Measurements from ENCODE around the gene MYO16.
A peak's percentile ranks its signal among the peaks of the same experiment; 100 is the strongest.

Gene MYO16

DNA sequence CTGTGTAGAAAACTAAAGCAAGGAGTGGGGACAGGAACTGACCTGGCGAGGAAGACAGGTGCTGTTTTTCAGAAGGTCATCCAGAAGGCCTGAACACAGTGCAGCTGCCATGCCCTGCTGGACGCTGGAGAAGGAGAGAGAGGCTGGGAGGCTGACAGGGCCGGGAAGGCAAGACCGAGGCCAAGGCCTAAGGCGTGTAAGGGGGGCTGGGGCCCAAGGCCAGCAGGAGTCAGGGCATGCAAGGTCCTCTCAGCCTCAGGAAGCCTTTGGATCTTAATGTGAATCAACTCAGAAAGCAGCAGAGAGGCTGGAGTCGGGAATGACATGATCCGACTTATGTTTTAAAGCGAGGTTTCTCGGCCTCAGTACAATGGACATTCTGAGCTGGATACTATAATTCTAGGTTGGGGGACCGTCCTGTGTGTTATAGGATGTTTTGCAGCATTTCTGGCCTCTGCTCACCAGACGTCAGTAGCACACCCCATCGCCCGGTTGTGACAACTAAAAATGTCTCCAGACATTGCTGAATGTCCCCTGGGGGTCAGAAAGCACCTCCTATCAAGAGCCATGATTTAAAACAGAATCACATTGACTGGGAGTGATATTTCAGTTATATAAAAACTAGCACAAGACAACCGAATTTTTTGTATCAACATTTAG, 530.4 kb downstream of the MYO16 start:
- H3K9me3 ChIP-seq: no peaks in the 10 kb centered on the region
- no peak overlapping the region for H3K4me3 ChIP-seq
- DNase-seq: no peak
- peak overlapping the region; percentile 32 to 67 for H3K27ac ChIP-seq
- H3K36me3 ChIP-seq: no peaks in the 10 kb centered on the region
- H3K27me3 ChIP-seq: no peaks in the 10 kb centered on the region
- TF ChIP-seq, protein P1, sequence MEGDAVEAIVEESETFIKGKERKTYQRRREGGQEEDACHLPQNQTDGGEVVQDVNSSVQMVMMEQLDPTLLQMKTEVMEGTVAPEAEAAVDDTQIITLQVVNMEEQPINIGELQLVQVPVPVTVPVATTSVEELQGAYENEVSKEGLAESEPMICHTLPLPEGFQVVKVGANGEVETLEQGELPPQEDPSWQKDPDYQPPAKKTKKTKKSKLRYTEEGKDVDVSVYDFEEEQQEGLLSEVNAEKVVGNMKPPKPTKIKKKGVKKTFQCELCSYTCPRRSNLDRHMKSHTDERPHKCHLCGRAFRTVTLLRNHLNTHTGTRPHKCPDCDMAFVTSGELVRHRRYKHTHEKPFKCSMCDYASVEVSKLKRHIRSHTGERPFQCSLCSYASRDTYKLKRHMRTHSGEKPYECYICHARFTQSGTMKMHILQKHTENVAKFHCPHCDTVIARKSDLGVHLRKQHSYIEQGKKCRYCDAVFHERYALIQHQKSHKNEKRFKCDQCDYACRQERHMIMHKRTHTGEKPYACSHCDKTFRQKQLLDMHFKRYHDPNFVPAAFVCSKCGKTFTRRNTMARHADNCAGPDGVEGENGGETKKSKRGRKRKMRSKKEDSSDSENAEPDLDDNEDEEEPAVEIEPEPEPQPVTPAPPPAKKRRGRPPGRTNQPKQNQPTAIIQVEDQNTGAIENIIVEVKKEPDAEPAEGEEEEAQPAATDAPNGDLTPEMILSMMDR (IDR thresholded peaks at IDR 0.05): no peak
- peaks cover 0 to 43% (median 11%) of the 10 kb centered on the region in 4 donors for H3K4me1 ChIP-seq
- intact Hi-C loops (cut with DNase I; ENCODE audit: low total_unique reads): loop anchor here (10.0 kb wide), 1 partner anchor 85 kb away; no protein-coding TSS in a partner anchor

GRCh38 chr13:109160357-109160756, 530.9 kb downstream of the MYO16 start:
- TF ChIP-seq, protein P1 (IDR thresholded peaks at IDR 0.05): no peak
- no peak for DNase-seq
- H3K4me3 ChIP-seq: no peak overlapping the region
- no peaks in the 10 kb centered on the region for H3K27me3 ChIP-seq
- intact Hi-C loops (cut with DNase I; ENCODE audit: low total_unique reads): loop anchor here (10.0 kb wide), 1 partner anchor 84 kb away; no protein-coding TSS in a partner anchor
- H3K27ac ChIP-seq: peak overlapping the region in 1 of 2 donors; percentile 67
- peaks cover 0 to 37% (median 11%) of the 10 kb centered on the region in 4 donors for H3K4me1 ChIP-seq
- H3K9me3 ChIP-seq: no peaks in the 10 kb centered on the region
- no peaks in the 10 kb centered on the region for H3K36me3 ChIP-seq

- Histone ChIP-seq H3K36me3 (no peaks in the 10 kb centered on the region), H3K27ac (no peak overlapping the region), H3K4me1 (peaks cover 0 to 30% (median 9%) of the 10 kb centered on the region in 4 donors), H3K4me3 (no peak overlapping the region), H3K9me3 (no peaks in the 10 kb centered on the region), H3K27me3 (no peaks in the 10 kb centered on the region)
- intact Hi-C loops (cut with DNase I; ENCODE audit: low total_unique reads): loop anchor here (10.0 kb wide), 1 partner anchor 84 kb away; no protein-coding TSS in a partner anchor
- DNase-seq: no peak
- TF ChIP-seq, protein P1 (IDR thresholded peaks at IDR 0.05): no peak
These were observed 531.7 kb downstream of the MYO16 start for GRCh38 chr13:109160887-109161669.

DNA sequence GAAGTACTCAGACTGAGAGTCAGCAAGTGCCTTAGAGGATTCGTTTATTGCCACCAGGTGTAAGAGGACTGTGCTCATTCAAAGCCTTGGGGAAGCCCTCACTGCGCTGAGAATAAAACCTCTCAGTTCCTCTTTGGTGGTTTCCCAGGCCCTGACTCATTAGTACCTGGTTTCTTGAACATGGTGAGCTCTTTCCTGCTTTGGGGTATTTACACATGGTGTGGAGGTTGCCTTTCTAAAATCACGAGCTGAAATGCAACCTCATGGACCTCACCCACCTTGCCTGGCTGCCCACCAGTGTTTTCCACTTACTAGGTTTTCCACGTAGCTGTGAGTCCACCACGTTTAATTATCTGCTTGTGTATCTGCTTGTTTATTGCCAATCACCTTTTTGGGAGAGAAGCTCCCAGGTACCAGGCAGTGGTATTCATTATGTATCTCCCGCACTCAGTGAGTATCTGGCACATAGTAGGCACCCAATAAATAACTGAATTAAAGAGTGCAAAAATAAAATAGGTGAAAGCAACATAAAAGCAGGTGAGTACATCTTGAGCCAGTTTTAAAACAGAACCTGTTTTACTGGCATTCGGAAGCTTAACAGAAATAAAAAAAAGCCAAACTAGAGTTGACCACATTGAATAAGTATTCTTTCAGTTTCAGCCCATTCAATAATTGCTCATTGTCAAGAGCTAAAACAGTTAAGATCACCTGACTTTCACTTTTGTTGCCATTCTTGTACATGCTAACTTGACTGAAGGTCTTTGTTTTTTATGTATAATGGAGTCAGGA, 533.0 kb downstream of the MYO16 start:
- intact Hi-C loops (cut with DNase I; ENCODE audit: low total_unique reads): loop anchor here (10.0 kb wide), 1 partner anchor 82 kb away; no protein-coding TSS in a partner anchor
- Histone ChIP-seq H3K4me3 (no peak overlapping the region), H3K9me3 (no peaks in the 10 kb centered on the region), H3K36me3 (no peaks in the 10 kb centered on the region), H3K27me3 (no peaks in the 10 kb centered on the region), H3K27ac (no peak overlapping the region), H3K4me1 (peaks cover 0 to 16% (median 0%) of the 10 kb centered on the region in 4 donors)
- DNase-seq: no peak
- TF ChIP-seq, protein P1 (IDR thresholded peaks at IDR 0.05): no peak

- no peak overlapping the region for H3K27ac ChIP-seq
These were observed 533.6 kb downstream of the MYO16 start for GRCh38 chr13:109163037-109163379.

More at GRCh38 chr13:109163037-109163379, 533.6 kb downstream of the MYO16 start:
- peaks cover 0 to 15% (median 0%) of the 10 kb centered on the region in 4 donors for H3K4me1 ChIP-seq
- H3K27me3 ChIP-seq: no peaks in the 10 kb centered on the region
- TF ChIP-seq, protein P1 (IDR thresholded peaks at IDR 0.05): no peak
- no peak overlapping the region for H3K4me3 ChIP-seq
- intact Hi-C loops (cut with DNase I; ENCODE audit: low total_unique reads): loop anchor here (10.0 kb wide), 1 partner anchor 82 kb away; no protein-coding TSS in a partner anchor
- H3K36me3 ChIP-seq: no peaks in the 10 kb centered on the region
- H3K9me3 ChIP-seq: no peaks in the 10 kb centered on the region
- DNase-seq: no peak
